Activated gamma-delta T cell (primary cell): ENCODE measurements around the gene DDX55.

Experiments
- DNase-seq: peaks from one replicate; lab custom pipeline; 2025; lab: John Stamatoyannopoulos, UW

The DDX55 gene

GRCh38 chr12:123614110-123614509, 12.2 kb downstream of the DDX55 start:
- DNase-seq: no peak

GRCh38 chr12:123614531-123614930, 12.6 kb downstream of the DDX55 start:
- DNase-seq: no peak

GRCh38 chr12:123617144-123617543, 15.2 kb downstream of the DDX55 start:
- DNase-seq: no peak

- no peak for DNase-seq
These were observed 15.7 kb downstream of the DDX55 start for GRCh38 chr12:123617580-123617979.

- DNase-seq: no peak
These were observed 19.2 kb downstream of the DDX55 start for GRCh38 chr12:123621101-123621500.

GRCh38 chr12:123621619-123622530, 20.0 kb downstream of the DDX55 start:
- DNase-seq: no peak

- DNase-seq: peak; percentile 98
These were observed 31.7 kb downstream of the DDX55 start, which contains the start of the genes EIF2B1 and GTF2H3 for GRCh38 chr12:123633379-123634141. EIF2B1 (minus strand) TSS chr12:123633686; CDS start chr12:123633557, 129 bp downstream. GTF2H3 (plus strand) TSS chr12:123633829; CDS start chr12:123633860, 31 bp downstream.

- no peak for DNase-seq
These were observed 32.3 kb downstream of the DDX55 start for GRCh38 chr12:123634142-123634561.

GRCh38 chr12:123643911-123644310, 42.0 kb downstream of the DDX55 start:
- no peak for DNase-seq

GRCh38 chr12:123645380-123645779, 43.5 kb downstream of the DDX55 start:
- DNase-seq: no peak

- DNase-seq: no peak
These were observed 44.0 kb downstream of the DDX55 start for GRCh38 chr12:123645878-123646277.

GRCh38 chr12:123648401-123648800, 46.5 kb downstream of the DDX55 start:
- no peak for DNase-seq

GRCh38 chr12:123654129-123654701, 52.3 kb downstream of the DDX55 start:
- no peak for DNase-seq

- DNase-seq: no peak
These were observed 53.5 kb downstream of the DDX55 start for GRCh38 chr12:123655420-123655819.

- no peak for DNase-seq
These were observed 54.5 kb downstream of the DDX55 start for GRCh38 chr12:123656392-123656791.

GRCh38 chr12:123657211-123657610, 55.3 kb downstream of the DDX55 start:
- DNase-seq: no peak

GRCh38 chr12:123659996-123660727, 58.3 kb downstream of the DDX55 start:
- DNase-seq: no peak

- no peak for DNase-seq
These were observed 65.9 kb downstream of the DDX55 start for GRCh38 chr12:123667771-123668170.
